ENCODE data around the gene MAD1L1. TPM values are rescaled to one million over a fixed set of nuclear protein-coding genes. Genes with fewer than 3 reads are reported as not detected.

The MAD1L1 gene
- total RNA-seq, 1 experiment from 2014 or later: 38.5 TPM

GRCh38 chr7:2168615-2169311 lies 64.0 kb downstream of the MAD1L1 start:
- CTCF ChIA-PET: no interaction called here

More at GRCh38 chr7:2168615-2169311, 64.0 kb downstream of the MAD1L1 start:
- Histone ChIP-seq H3K27ac (ENCODE audit: low read depth, low read length) (no peak overlapping the region), H3K36me3 (ENCODE audit: control insufficient read depth in 1 of 2, insufficient read depth in 2 of 2, low read length in 2 of 2) (no peaks in the 10 kb centered on the region), H3K4me1 (ENCODE audit: control insufficient read depth in 1 of 2, insufficient read depth in 2 of 2, low read length in 2 of 2) (no peaks in the 10 kb centered on the region; a peak in 1 of 4 replicates), H3K9me3 (ENCODE audit: control insufficient read depth in 1 of 2, insufficient read depth in 1 of 2, low read depth in 1 of 2, low read length in 2 of 2) (no peaks in the 10 kb centered on the region), H3K27me3 (ENCODE audit: insufficient read depth, low read length) (no peaks in the 10 kb centered on the region), H3K9me2 (ENCODE audit: insufficient read depth) (no peaks in the 10 kb centered on the region), H2AFZ (ENCODE audit: low read depth, low read length, poor library complexity, severe bottlenecking) (no peak overlapping the region), H3K4me2 (ENCODE audit: low read length) (no peak overlapping the region), H4K20me1 (ENCODE audit: insufficient read depth) (no peaks in the 10 kb centered on the region), H3K4me3 (replicated peaks in 1 of 2; ENCODE audit: low read depth in 1 of 2, low read length in 2 of 2) (no peak overlapping the region), H3K79me2 (ENCODE audit: insufficient read depth, low read length) (no peaks in the 10 kb centered on the region), H3K9ac (ENCODE audit: low read length) (no peak overlapping the region)
- TF ChIP-seq CEBPB (IDR thresholded peaks at IDR 0.05; ENCODE audit: low read depth) (no peak), ATF3 (IDR thresholded peaks at IDR 0.05) (no peak), EZH2phosphoT487 (IDR thresholded peaks at IDR 0.05; ENCODE audit: borderline replicate concordance) (no peak), CBX3 (IDR thresholded peaks at IDR 0.05; ENCODE audit: low read depth) (no peak), ZBTB33 (IDR thresholded peaks at IDR 0.05; ENCODE audit: extremely low read depth, insufficient replicate concordance, low read length) (no peak), POLR2AphosphoS5 (IDR thresholded peaks at IDR 0.05; ENCODE audit: low read depth, low read length) (no peak), REST (IDR thresholded peaks at IDR 0.05; ENCODE audit: low read depth) (no peak), YY1 (IDR thresholded peaks at IDR 0.05; ENCODE audit: extremely low read depth, insufficient replicate concordance, low read depth, low read length) (no peak), SIN3A (IDR thresholded peaks at IDR 0.05; ENCODE audit: low read depth) (no peak), JUND (IDR thresholded peaks at IDR 0.05) (no peak)
- TF ChIP-seq, protein P1, sequence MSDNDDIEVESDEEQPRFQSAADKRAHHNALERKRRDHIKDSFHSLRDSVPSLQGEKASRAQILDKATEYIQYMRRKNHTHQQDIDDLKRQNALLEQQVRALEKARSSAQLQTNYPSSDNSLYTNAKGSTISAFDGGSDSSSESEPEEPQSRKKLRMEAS (IDR thresholded peaks at IDR 0.05): no peak
- BruUV-seq (replicated peaks): no TSS peak
- ChIA-PET POLR2A (no interaction called here), RAD21 (ENCODE audit: low non-redundant PET in 1 of 2, low total read pairs in 2 of 2, uncharacterized antibody in 2 of 2, unreplicated experiment in 2 of 2) (no interaction called here)
- DNase-seq (ENCODE audit: low read depth, low spot score) (no peak), ATAC-seq (no peak)
- intact Hi-C loops (cut with micrococcal nuclease): no loop called here
